GM19351 (cell line): ENCODE data around the gene MMAB.

Source experiments
- ATAC-seq: cut with Tn5 transposase; IDR thresholded peaks from one replicate; pipeline ENCODE4 v1.9.1; 2021; ENCODE audit warnings: mild to moderate bottlenecking, moderate library complexity; ENCODE audit not compliant: unreplicated experiment

Gene MMAB

GRCh38 chr12:109560867-109561710 is 12.2 kb downstream of the MMAB start:
- no peak for ATAC-seq

- no peak for ATAC-seq
Measured at GRCh38 chr12:109559601-109560000, 13.7 kb downstream of the MMAB start.

GRCh38 chr12:109559200-109559505 is 14.2 kb downstream of the MMAB start:
- no peak for ATAC-seq

GRCh38 chr12:109558374-109559199 is 14.7 kb downstream of the MMAB start:
- ATAC-seq = no peak

GRCh38 chr12:109557805-109558204 is 15.5 kb downstream of the MMAB start:
- no peak for ATAC-seq

GRCh38 chr12:109557200-109557599 is 16.1 kb downstream of the MMAB start:
- ATAC-seq = no peak

GRCh38 chr12:109555431-109556315 is 17.6 kb downstream of the MMAB start:
- no peak for ATAC-seq

GRCh38 chr12:109554761-109555160 is 18.5 kb downstream of the MMAB start:
- ATAC-seq = no peak

GRCh38 chr12:109553906-109554500 is 19.3 kb downstream of the MMAB start:
- ATAC-seq = no peak

- ATAC-seq = no peak
Measured at GRCh38 chr12:109553483-109553882, 19.8 kb downstream of the MMAB start.

- ATAC-seq = no peak
Measured at GRCh38 chr12:109552971-109553370, 20.3 kb downstream of the MMAB start.

- ATAC-seq = no peak
Measured at GRCh38 chr12:109551108-109551507, 22.2 kb downstream of the MMAB start.

GRCh38 chr12:109550281-109550680 is 23.0 kb downstream of the MMAB start:
- ATAC-seq = no peak

- no peak for ATAC-seq
Measured at GRCh38 chr12:109549613-109550270, 23.6 kb downstream of the MMAB start.

- ATAC-seq = no peak
Measured at GRCh38 chr12:109548258-109548657, 25.0 kb downstream of the MMAB start.

GRCh38 chr12:109547286-109547685 is 26.0 kb downstream of the MMAB start:
- ATAC-seq = no peak

- no peak for ATAC-seq
Measured at GRCh38 chr12:109545826-109546225, 27.5 kb downstream of the MMAB start.

- ATAC-seq = no peak
Measured at GRCh38 chr12:109544955-109545531, 28.3 kb downstream of the MMAB start.

GRCh38 chr12:109542876-109543275 is 30.4 kb downstream of the MMAB start:
- ATAC-seq = no peak

GRCh38 chr12:109542014-109542413 is 31.3 kb downstream of the MMAB start:
- ATAC-seq = no peak
